GM21825 (cell line): ENCODE results near the gene TNFAIP3.
"Not testable (repeated sequence)": the region's sequence is repeated elsewhere in the genome, so short reads cannot be mapped to it uniquely, and the experiment has no call there.

Experiments
- ATAC-seq: cut with Tn5 transposase; IDR thresholded peaks from one replicate; pipeline ENCODE4 v1.9.1; 2021; ENCODE audit warnings: mild to moderate bottlenecking, moderate library complexity; ENCODE audit not compliant: unreplicated experiment

Gene TNFAIP3

DNA sequence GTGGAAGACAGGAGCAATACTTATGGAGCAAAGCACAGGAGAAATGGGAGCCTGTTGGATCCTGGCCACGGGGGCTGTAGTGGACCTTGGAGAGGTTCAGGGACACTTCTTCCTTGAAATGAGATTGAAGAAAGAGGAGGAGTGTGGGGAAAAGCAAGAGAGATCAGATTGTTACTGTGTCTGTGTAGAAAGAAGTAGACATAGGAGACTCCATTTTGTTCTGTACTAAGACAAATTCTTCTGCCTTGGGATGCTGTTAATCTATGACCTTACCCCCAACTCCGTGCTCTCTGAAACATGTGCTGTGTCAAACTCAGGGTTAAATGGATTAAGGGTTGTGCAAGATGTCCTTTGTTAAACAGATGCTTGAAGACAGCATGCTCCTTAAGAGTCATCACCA, 22.7 kb upstream of the TNFAIP3 start:
- not testable (repeated sequence) for ATAC-seq

DNA sequence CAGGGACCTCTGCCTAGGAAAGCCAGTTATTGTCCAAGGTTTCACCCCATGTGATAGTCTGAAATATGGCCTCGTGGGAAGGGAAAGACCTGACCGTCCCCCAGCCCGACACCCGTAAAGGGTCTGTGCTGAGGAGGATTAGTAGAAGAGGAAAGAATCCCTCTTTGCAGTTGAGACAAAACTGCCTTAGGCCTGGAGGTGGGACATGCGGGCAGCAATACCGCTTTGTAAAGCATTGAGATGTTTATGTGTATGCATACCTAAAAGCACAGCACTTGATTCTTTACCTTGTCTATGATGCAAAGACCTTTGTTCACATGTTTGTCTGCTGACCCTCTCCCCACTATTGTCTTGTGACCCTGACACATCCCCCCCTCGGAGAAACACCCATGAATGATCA, 22.3 kb upstream of the TNFAIP3 start:
- not testable (repeated sequence) for ATAC-seq

DNA sequence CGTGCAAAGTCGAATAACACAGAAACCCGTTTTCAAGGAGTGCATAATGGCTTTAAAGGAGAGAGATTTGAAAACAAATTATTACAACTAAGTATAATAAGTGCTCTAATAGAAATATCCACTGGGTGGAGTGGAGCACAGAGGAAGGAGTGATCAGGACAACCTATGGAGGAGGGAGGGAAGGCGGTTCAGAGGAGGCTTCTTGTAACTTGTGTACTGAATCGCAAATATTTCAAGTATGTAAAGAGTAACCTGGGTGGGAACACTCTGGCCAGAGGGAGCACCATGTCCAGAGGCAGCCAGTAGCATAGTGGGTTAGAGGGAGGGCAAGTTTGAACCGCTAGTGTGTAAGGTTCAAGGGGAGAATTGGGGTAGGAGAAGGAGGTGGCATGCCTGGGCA, 21.6 kb upstream of the TNFAIP3 start:
- no peak for ATAC-seq

DNA sequence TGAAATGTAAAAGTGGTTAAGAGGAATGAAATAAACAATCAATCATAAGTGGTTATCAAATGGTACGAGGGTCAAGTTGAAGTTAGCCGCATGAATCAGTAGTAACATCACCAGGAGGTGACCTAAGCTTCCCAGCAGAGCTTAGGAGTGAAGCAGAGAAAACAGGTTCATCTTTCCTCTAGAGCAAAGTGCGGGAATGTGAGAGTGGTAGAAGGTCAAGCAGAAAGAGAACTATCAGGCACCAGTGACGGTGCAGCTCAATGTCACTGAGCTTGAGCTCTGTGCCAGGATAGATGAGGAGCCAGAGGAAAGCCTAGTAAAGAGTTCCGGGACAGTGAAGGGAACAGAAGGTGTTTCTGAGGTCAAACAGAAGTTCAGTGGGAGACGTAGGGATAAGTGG, 20.8 kb upstream of the TNFAIP3 start:
- ATAC-seq: no peak

DNA sequence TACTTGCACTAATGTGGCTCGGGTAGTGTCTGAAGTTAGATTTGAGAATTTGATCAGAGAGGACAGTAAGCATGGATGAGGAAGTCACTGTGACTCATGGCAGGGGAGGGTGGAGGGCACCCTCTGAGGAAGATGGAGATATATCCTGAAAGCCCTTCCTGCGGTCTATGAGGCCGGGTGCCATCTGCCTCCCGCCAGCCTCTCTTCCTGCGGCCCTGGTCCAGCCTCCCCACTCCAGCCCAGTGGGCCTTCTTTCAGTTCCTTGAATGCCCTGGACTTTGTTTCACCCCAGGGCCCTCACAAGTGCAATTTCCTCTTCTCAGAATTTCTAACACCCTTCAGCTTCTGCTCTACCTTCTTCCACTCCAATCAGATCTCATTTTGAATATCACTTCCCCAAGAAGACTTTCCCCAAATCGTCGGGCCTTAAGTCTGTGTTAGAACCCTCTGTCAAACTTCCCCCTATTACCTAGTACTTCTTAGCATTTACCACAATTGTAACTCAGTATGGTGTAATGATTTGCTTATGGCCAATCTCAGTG, 20.2 kb upstream of the TNFAIP3 start:
- no peak for ATAC-seq

DNA sequence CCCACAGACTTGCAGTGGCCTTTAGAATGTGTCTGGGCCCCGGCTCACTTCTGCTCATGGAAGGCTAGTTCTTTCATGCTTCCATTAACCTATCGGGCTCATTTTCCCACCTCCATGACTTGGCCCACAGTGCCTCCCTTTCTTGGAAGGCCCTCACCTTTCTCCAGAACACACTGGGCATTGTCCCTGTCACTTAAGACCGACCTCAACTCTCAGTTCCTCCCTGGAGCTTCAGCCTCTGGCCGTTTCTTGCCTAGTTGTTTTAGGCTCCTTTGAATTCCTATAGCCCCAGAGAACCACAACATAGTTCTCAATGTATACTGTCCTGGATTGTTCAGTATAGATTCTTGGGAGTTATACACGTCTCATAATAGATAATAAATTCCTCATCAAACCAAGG, 19.3 kb upstream of the TNFAIP3 start:
- ATAC-seq: no peak

DNA sequence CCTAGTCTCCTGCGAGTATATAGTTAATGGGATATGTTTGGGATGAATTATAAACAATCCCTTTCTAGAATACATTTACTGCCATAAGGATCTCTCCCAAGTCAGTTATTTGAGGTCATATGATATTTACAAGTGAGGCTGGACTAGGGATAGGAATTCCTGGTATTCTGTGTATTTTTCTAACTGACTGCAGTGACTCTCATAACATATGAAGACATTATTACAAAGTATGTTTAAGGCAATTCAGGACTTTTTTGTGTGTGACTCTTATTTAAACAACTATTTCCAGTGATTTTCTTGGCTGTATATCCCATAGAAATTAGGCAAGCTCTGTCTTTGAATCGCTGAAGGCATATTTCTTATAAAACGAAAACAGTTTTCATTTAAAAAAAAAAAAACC, 18.4 kb upstream of the TNFAIP3 start:
- no peak for ATAC-seq

DNA sequence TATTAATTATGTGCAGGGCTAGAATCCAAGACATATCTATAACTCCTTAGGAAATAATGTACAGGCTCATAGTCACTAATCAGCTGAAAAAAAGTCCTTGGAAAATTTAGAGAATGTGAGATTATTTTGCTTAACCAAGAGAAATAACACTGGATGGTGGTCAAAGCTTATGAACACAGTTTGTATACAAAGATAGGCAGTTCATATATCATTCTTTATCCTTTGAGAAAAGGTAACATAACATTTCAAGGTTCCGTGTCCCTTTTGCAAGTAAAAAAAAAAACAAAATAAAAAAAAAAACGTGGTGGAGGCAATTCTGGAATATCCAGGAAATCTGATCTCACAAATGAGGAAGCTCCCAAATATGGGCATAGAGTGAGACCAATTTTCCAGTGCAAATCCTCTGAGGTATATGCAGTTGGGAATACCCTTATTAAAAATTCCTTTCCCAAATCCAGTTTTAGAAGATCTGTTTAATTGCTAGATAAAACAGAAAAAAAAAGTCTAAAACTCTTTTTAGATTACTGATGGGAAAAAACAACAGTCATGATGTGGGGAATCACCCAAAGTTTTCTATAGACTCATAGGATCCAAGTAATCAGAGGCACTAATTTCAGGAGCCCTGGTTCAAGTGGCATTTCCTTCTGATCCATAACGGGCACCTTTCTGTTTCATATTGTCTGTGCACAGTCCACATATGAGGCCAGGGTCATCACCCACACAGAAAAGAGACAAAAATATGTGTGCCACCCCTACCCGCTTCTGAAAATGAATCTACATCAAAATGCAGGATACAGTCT, 17.7 kb upstream of the TNFAIP3 start:
- no peak for ATAC-seq

DNA sequence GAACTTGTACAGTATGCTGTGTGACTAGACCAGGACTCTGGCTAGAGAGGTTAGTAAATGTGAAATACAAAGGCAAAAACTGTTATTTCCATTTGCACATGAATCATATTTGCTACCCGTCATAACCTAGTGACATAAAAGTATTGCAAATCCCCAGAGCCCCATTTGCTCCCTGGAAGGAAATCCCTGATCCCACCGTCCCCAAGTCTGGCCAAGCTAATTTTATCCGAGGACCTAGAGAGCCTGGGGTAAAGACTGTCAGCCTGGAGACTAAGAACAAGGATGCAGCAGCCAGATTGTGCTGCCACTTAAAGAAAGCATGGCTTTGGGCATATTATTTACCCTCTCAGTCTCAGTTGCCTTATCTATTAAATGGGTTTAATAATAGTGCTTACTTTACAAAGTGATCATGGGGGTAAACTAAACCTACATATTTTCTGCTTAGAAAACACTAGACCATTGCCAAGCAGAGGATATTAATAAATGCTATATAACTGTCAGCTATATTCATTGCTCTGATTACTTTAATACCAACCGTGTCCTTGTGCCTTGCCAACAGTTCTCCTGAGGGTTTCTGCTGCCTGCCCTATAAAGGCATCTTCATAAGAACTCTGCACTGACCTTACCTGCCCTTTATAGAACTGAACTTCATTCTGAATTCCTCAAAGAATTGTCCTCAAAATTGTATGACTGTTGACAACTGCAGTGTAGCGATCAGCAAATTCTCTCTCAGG, 16.9 kb upstream of the TNFAIP3 start:
- ATAC-seq: no peak

DNA sequence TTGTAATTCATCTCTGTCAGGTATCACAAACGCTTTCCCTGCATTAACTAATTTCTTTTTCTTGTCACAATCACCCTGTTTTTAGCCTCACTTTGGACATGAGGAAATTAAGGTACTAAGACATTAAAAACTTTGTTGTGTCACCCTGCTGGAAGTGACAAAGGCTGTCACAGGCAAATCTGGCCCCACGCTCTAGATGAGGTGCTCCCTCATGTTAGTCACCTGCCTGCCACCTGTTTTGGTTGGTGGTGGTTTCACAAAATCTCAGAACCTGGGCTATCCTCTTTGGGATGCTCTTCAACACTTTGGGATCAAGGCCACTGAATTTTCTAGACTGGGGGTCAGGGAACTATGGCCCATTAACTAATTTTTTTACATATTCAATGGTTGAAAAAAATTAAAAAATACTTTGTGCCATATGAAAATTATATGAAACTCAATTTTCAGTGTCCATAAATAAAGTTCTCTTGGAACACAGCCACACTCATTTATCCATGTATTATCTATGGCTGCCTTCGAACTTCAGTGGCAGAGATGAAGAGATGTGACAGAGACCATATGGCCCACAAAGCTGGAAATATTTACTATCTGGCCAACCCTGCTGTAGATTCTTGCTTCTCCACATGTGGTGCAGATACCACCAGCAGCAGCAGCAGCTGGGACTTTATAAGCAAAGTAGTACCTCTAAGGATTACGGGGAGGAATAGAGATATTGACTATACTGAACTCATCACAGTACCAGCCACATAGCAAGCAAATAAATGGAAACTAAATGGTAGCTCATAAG, 16.1 kb upstream of the TNFAIP3 start:
- ATAC-seq: no peak

DNA sequence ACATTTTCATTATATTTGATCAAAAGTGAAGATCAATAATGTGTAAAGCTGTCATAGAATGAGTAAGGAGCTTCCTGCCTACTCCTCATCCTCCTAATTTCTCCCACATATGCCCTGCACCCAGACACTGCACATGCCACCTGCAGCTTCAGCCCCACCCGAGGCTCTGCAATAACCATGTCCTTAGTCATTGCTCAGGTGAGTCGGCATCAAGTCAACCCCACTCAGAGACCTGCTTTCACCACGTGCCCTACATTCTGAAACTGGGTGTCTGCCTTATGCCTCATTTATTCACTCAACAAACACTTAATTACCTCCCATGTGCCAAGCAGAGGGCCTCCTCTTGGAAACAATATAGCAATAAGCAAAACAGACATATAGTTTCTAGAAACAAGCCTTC, 15.4 kb upstream of the TNFAIP3 start:
- no peak for ATAC-seq

DNA sequence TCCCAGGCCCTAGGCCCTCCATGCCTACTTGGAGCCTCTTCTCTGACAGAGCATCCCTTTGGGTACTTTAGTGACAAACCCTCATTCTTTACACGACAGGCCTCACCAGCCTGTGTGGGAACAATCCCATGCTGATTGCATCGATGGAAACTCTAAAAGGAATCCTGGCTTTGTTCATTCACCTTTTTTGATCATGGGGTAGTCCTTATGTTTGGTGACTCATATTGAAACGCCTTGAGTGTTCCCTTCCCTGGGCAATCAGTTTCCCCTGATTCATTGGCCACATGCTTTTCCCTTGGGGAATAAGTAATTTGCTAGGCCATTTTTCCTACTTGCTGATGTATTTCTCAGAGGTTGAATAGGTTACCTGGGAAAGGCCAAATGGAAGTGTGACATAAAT, 14.7 kb upstream of the TNFAIP3 start:
- no peak for ATAC-seq

DNA sequence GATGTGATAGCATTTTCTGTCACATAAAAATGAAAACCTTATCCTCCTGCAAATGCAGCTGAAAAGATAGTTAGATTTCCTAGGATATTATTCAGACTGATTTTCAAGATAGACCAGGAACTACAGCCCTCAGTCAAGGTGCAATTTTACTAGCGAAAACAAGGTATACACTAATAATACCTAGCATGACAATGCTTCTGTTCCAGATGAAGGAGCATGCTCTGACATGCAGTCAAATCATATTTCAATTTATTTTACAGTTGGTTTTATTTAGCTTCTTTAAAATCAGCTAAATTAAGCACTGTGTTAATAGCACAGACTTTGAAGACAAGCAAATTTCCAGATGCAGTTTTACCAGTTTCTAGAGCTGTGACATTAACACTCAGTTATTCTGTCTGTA, 14.2 kb upstream of the TNFAIP3 start:
- ATAC-seq: no peak

DNA sequence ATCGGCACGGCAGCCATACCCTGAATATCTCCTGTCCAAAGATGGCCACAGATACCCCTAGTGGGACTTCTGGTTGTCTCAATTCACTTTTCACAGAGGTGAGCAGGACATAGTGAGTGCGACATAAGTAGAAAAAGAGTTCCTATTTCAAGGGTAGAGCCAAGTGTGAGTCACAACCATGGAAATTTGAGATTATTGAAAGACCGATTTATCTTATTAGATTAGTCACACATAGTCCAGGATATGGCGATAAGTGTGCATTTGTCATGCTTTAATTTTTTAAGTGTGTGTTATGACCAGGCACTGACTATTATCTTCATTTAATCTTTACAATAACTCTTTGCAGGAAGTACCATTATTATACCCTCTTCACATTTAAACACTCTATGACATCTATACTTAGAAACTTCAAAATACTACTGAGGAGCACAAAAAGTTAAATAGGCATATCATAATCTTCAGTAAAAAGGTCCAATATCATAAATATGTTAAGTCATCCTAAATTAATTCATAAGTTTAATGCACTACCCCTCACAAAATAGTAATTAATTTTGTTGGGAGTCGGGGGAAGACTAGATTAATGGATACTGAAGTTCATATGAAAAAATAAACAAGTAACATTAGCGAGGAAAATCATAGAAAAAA, 13.4 kb upstream of the TNFAIP3 start:
- no peak for ATAC-seq

DNA sequence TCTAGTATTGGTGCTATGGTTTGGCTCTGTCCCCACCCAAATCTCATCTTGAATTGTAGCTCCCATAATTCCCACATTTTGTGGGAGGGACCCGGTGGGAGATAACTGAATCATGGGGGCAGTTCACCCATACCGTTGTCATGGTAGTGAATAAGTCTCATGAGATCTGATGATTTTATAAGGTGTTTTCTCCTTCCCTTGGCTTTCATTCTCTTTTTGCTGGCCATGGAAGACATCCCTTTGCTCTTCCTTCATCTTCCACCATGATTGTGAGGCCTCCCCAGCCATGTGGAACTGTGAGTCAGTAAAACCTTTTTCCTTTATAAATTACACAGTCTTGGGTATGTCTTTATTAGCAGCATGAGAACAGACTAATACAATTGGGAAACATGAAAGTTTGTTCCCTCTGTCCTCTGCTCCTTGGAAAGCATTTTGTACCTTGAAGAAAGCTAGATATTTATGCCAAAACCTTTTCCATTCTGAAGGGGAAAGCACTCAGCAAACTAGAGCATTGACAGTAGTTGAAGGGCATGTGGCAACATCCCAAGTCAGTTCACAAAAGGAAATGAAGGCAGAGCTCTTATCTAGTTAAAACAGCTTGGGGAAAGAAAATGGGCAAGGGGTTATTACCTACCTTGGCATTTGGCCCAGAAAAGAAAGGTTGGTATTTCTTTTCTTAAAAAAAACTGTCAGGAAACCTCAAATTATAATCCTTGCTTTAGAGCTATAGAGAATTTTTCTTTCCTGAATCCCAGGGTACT, 10.7 kb upstream of the TNFAIP3 start:
- ATAC-seq: no peak

DNA sequence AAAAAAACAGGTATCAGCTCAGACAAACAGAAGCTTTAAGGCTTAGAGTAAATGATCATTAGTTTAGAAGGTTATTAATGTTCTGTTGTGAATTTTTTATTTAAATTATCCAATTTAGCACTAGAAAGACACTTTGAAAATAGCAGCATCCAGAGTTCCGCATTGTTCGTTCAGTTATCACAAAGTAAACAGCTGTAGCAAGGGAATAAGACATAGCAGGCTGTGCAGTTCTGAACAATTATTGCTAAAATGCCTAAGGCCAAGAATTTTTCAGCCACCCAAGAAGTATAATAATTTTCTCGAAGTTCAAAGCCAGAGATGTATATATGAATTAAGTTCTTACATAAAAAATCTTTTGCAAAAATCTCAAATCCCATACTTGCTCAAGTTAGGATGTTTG, 8.0 kb upstream of the TNFAIP3 start:
- no peak for ATAC-seq

DNA sequence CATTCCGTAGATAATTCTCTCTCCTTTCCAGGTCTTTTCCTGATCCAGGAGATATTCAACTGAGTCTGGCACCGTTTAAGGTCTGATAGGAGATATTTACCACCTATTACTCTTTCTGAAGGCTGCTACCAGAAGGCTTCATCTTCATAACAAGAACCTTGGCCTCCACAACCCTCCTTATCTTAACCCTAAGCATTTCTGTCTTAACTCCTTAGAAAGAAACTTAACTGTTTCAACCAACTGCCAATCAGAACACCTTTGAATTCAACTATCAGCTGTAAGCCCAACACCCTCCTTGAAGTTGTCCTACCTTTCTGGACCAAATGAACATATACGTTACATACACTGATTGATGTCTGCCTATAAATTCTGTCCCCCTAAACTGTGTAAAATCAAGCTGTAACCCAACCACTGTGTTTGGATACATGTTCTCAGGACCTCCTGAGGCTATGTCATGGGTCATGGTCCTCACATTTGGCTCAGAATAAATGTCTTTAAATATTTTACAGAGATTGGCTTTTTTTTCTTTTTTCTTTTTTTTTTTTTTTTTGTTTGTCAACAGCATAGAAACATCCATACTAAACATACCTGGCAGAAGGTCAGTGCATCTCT, 6.6 kb upstream of the TNFAIP3 start:
- no peak for ATAC-seq

DNA sequence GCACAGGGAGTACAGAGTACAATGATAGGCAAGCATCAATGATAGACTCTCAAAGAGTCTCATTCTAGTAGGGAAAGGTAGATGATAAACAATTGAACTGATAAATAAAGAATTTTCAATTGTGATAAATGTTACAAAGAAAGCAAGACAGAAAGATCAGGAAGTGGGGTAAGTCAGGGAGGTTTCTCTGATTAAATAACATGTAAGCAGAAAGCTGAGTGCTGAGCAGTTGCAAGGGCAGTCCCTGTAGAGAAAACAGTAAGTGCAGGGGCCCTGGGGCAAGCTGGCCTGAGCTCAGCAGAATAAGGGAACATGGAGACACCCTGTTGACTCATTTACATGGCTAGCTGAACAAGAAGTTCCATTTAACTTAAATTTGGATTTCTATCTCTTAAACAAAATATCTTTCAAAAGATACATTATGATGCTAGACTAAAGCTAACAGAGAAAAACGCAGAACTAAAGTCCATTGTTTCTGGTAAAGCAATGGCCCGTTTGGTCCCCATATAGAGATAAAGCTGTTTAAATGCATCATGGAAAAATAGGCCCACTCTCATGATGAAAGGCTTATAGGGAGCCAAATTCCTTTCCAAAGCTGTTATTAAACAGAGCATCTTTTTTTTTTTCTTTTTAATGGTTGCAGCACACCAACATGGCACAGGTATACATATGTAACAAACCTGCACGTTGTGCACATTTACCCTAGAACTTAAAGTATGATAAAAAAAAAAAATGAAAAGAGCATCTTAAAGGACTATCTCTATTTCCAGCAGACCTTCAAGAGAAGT, 5.3 kb upstream of the TNFAIP3 start:
- ATAC-seq: no peak
